GM08714 (cell line): ENCODE data around the gene TTBK1.
A peak's percentile ranks its signal among the peaks of the same experiment; 100 is the strongest.

Source experiments
- H3K4me3 ChIP-seq: fragments of 200-500 bp; sonication (Bioruptor generic); 2 replicates; pipeline ENCODE4 v1.5.1; 2014; ENCODE audit warnings: mild to moderate bottlenecking, low read length, inconsistent platforms
- ZNF274 ChIP-seq: IDR thresholded peaks from 2 replicates; pipeline ENCODE4 v1.6.1; 2012; ENCODE audit warnings: mild to moderate bottlenecking, low read depth, low read length

The TTBK1 gene

GRCh38 chr6:43219119-43219518 is 24.2 kb upstream of the TTBK1 start:
- no peak overlapping the region for H3K4me3 ChIP-seq
- no peak for TF ChIP-seq ZNF274

GRCh38 chr6:43219814-43220213 is 23.5 kb upstream of the TTBK1 start:
- H3K4me3 ChIP-seq: no peak overlapping the region
- no peak for TF ChIP-seq ZNF274

GRCh38 chr6:43220439-43220951 is 22.8 kb upstream of the TTBK1 start:
- no peak overlapping the region for H3K4me3 ChIP-seq
- no peak for TF ChIP-seq ZNF274

GRCh38 chr6:43221046-43221972 is 22.0 kb upstream of the TTBK1 start:
- TF ChIP-seq ZNF274: no peak
- H3K4me3 ChIP-seq: no peak overlapping the region

GRCh38 chr6:43222418-43223059 is 20.7 kb upstream of the TTBK1 start:
- TF ChIP-seq ZNF274: no peak
- H3K4me3 ChIP-seq: no peak overlapping the region

GRCh38 chr6:43223175-43223574 is 20.1 kb upstream of the TTBK1 start:
- no peak overlapping the region for H3K4me3 ChIP-seq
- TF ChIP-seq ZNF274: no peak

GRCh38 chr6:43226192-43226851 is 17.0 kb upstream of the TTBK1 start:
- no peak for TF ChIP-seq ZNF274
- no peak overlapping the region for H3K4me3 ChIP-seq

- TF ChIP-seq ZNF274: no peak
- H3K4me3 ChIP-seq: peak within 1 kb of the TSS; percentile 63
These were observed 14.1 kb upstream of the TTBK1 start, which contains the start of gene DNPH1 for GRCh38 chr6:43228951-43229802. DNPH1 (minus strand) TSS chr6:43229481; CDS start chr6:43229456, 25 bp downstream.

- TF ChIP-seq ZNF274: no peak
- no peak overlapping the region for H3K4me3 ChIP-seq
These were observed 13.3 kb upstream of the TTBK1 start for GRCh38 chr6:43229803-43230620.

- TF ChIP-seq ZNF274: no peak
- H3K4me3 ChIP-seq: no peak overlapping the region
These were observed 12.2 kb upstream of the TTBK1 start for GRCh38 chr6:43231053-43231452.

- no peak for TF ChIP-seq ZNF274
These were observed 11.4 kb upstream of the TTBK1 start for GRCh38 chr6:43231735-43232450.

GRCh38 chr6:43235841-43236240 is 7.4 kb upstream of the TTBK1 start:
- H3K4me3 ChIP-seq: no peak overlapping the region

More at GRCh38 chr6:43231735-43232450, 11.4 kb upstream of the TTBK1 start:
- H3K4me3 ChIP-seq: no peak overlapping the region

GRCh38 chr6:43239054-43239453 is 4.2 kb upstream of the TTBK1 start:
- no peak for TF ChIP-seq ZNF274
- no peak overlapping the region for H3K4me3 ChIP-seq

More at GRCh38 chr6:43235841-43236240, 7.4 kb upstream of the TTBK1 start:
- no peak for TF ChIP-seq ZNF274
